Endodermal cell (in vitro differentiated cells): ENCODE data around the gene ACTN3. TPM values are rescaled to one million over a fixed set of nuclear protein-coding genes. Genes with fewer than 3 reads are reported as not detected.

ENCODE experiments used
- DNase-seq: peaks from one replicate; pipeline ENCODE4 v3.0.0-alpha.2; 2017
- H3K27ac ChIP-seq: 2 replicates; pipeline ENCODE4 v1.5.1; 2013; ENCODE audit warnings: mild to moderate bottlenecking, low read depth, low read length, moderate library complexity
- H3K27me3 ChIP-seq: 2 replicates; pipeline ENCODE4 v1.6.1; 2013; ENCODE audit warnings: mild to moderate bottlenecking, low read length, moderate library complexity; ENCODE audit not compliant: insufficient read depth, control insufficient read depth, poor library complexity, severe bottlenecking
- H3K36me3 ChIP-seq: 2 replicates; pipeline ENCODE4 v1.7.0; 2013; ENCODE audit warnings: mild to moderate bottlenecking, low read length, moderate library complexity; ENCODE audit not compliant: control insufficient read depth, insufficient read depth
- H3K4me1 ChIP-seq: one replicate; pipeline ENCODE4 v1.7.0; 2013; ENCODE audit warnings: low read length; ENCODE audit not compliant: control insufficient read depth, insufficient read depth
- H3K4me3 ChIP-seq: 2 replicates; pipeline ENCODE4 v1.5.1; 2013; ENCODE audit warnings: mild to moderate bottlenecking, low read length, moderate library complexity
- H3K9ac ChIP-seq: 2 replicates; pipeline ENCODE4 v1.6.1; 2013; ENCODE audit warnings: mild to moderate bottlenecking, low read length, moderate library complexity; ENCODE audit not compliant: poor library complexity, severe bottlenecking; ENCODE audit errors: extremely low read depth
- H3K9me3 ChIP-seq: 2 replicates; pipeline ENCODE4 v1.6.1; 2013; ENCODE audit warnings: mild to moderate bottlenecking, low read length, moderate library complexity; ENCODE audit not compliant: control insufficient read depth
- H3K27ac Mint-ChIP-seq: 2 replicates; pipeline ENCODE4 v1.8.0; 2020; ENCODE audit warnings: mixed read lengths
- H3K27me3 Mint-ChIP-seq: 2 replicates; pipeline ENCODE4 v1.8.0; 2021; ENCODE audit warnings: mild to moderate bottlenecking, mixed read lengths; ENCODE audit not compliant: insufficient read depth
- H3K36me3 Mint-ChIP-seq: 2 replicates; pipeline ENCODE4 v1.8.0; 2020; ENCODE audit warnings: low read depth, mixed read lengths
- H3K4me1 Mint-ChIP-seq: 2 replicates; pipeline ENCODE4 v1.8.0; 2020; ENCODE audit warnings: mixed read lengths
- H3K4me3 Mint-ChIP-seq: 2 replicates; pipeline ENCODE4 v1.8.0; 2020; ENCODE audit warnings: mild to moderate bottlenecking, moderate library complexity, mixed read lengths
- H3K9me3 Mint-ChIP-seq: 2 replicates; pipeline ENCODE4 v1.8.0; 2020; ENCODE audit warnings: mild to moderate bottlenecking, mixed read lengths
- CTCF ChIP-seq: fragments of 200-600 bp; sonication (generic); conservative IDR thresholded peaks from 2 replicates; pipeline ENCODE4 v1.5.0; 2021; ENCODE audit warnings: antibody characterized with exemption, mild to moderate bottlenecking
- WGBS, 2 experiments: methylation state at CpG; one replicate each; pipeline versions ENCODE4 v1.1.5 to v1.1.7; 2013; ENCODE audit warnings: missing lambda C conversion rate in 2 of 2, mixed read lengths in 1 of 2; ENCODE audit not compliant: insufficient coverage in 1 of 2, insufficient read length in 1 of 2; 5-methylcytosine and 5-hydroxymethylcytosine counted together
- total RNA-seq, 2 donors: library from RNA; stranded (reverse); fragmentation: NEBNext Ultra II Directional in 1 of 2; extraction: Animal tissue kit (Norgen Biotek cat#: 25700) in 1 of 2; gene quantifications; 2 replicates in 1 of 2; 3 replicates in 1 of 2; pipeline ENCODE4 v1.2.1, GENCODE V29; 2021

The ACTN3 gene
- total RNA-seq, 2 donors from 2014 or later = 1.7 to 5.3 TPM

GRCh38 chr11:66550887-66551286 lies 4.2 kb downstream of the ACTN3 start:
- H3K36me3 ChIP-seq = no peaks in the 10 kb centered on the region
- DNase-seq = no peak
- Mint-ChIP-seq H3K4me3 (no peak overlapping the region), H3K36me3 (no peaks in the 10 kb centered on the region), H3K9me3 (no peaks in the 10 kb centered on the region), H3K4me1 (peaks cover 8% of the 10 kb centered on the region), H3K27me3 (peaks cover 1% of the 10 kb centered on the region), H3K27ac (no peak overlapping the region)
- 89 to 100% methylated on average over 2 to 4 of the region's 4 CpGs for WGBS, 2 experiments
- H3K27me3 ChIP-seq = no peaks in the 10 kb centered on the region
- H3K27ac ChIP-seq = no peak overlapping the region
- no peak for TF ChIP-seq CTCF
- no peaks in the 10 kb centered on the region for H3K9me3 ChIP-seq
- H3K4me3 ChIP-seq = no peak overlapping the region
- no peak overlapping the region for H3K9ac ChIP-seq
- H3K4me1 ChIP-seq = no peaks in the 10 kb centered on the region

GRCh38 chr11:66554602-66555001 lies 7.9 kb downstream of the ACTN3 start:
- Mint-ChIP-seq H3K9me3 (no peaks in the 10 kb centered on the region), H3K27ac (peak overlapping the region; percentile 31), H3K27me3 (peaks cover 11% of the 10 kb centered on the region), H3K4me1 (no peaks in the 10 kb centered on the region), H3K4me3 (no peak overlapping the region), H3K36me3 (no peaks in the 10 kb centered on the region)
- DNase-seq = no peak
- Histone ChIP-seq H3K4me1 (no peaks in the 10 kb centered on the region), H3K4me3 (no peak overlapping the region), H3K36me3 (no peaks in the 10 kb centered on the region), H3K9me3 (no peaks in the 10 kb centered on the region), H3K27me3 (no peaks in the 10 kb centered on the region), H3K9ac (no peak overlapping the region), H3K27ac (no peak overlapping the region)
- WGBS, 2 experiments = 91 to 97% methylated on average over 5 of the region's 5 CpGs
- no peak for TF ChIP-seq CTCF

- 72 to 82% methylated on average over 3 of the region's 3 CpGs for whole genome bisulfite sequencing, 2 experiments
Measured at GRCh38 chr11:66555416-66555815, 8.7 kb downstream of the ACTN3 start.

More at GRCh38 chr11:66555416-66555815, 8.7 kb downstream of the ACTN3 start:
- Mint-ChIP-seq H3K4me1 (no peaks in the 10 kb centered on the region), H3K27me3 (peaks cover 13% of the 10 kb centered on the region), H3K27ac (no peak overlapping the region), H3K9me3 (no peaks in the 10 kb centered on the region), H3K4me3 (no peak overlapping the region), H3K36me3 (no peaks in the 10 kb centered on the region)
- H3K27ac ChIP-seq = no peak overlapping the region
- no peaks in the 10 kb centered on the region for H3K9me3 ChIP-seq
- no peak for TF ChIP-seq CTCF
- no peaks in the 10 kb centered on the region for H3K36me3 ChIP-seq
- no peaks in the 10 kb centered on the region for H3K4me1 ChIP-seq
- H3K27me3 ChIP-seq = no peaks in the 10 kb centered on the region
- no peak overlapping the region for H3K4me3 ChIP-seq
- no peak overlapping the region for H3K9ac ChIP-seq
- no peak for DNase-seq
